NCI-H774 (cell line): ENCODE results near the gene ATP6V1F.
A peak's percentile ranks its signal among the peaks of the same experiment; 100 is the strongest.

Experiments
- DNase-seq: peaks from one replicate; lab custom pipeline; 2025; lab: John Stamatoyannopoulos, UW

ATP6V1F gene

DNA sequence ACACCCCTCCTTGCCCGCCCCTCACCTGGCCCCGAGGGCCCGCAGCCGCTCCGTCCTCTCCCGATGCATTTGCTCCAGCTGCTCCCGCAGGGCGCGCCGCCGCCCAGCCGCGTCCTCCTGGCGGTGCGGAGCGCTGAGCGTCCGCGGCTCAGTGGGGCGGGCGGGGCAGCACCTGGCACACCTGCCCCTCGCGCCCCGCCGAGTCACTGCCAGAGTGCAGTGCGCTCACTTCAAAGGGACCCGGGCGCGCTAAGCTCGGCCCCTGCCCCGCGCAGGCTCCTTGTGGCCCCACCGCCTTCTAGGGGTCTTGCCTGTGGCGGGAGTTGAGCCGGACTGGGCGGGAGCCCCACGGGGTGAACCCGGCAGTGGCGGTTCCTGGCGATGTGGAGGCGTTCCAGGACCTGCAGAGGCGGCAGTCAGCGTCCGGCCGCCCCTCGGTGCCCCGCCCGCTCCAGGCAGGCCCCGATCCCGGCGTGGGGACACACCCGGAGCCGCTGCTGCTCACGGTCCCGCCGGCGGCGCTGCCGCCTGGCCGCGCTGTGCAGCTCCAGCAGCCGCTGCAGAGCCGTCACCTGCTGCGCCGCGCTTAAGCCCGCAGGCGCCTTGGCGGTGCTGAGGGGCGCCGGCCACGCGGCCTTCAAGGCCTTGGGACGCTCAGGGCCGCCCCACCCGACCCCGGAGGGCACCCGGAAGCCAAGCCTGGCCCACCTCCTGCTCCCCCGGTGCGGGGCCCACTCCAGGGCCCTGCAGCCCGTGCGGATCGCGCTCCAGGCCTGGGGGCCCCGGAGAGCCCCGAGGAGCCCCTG lies 6.7 kb downstream of the ATP6V1F start:
- peak; percentile 36 for DNase-seq

DNA sequence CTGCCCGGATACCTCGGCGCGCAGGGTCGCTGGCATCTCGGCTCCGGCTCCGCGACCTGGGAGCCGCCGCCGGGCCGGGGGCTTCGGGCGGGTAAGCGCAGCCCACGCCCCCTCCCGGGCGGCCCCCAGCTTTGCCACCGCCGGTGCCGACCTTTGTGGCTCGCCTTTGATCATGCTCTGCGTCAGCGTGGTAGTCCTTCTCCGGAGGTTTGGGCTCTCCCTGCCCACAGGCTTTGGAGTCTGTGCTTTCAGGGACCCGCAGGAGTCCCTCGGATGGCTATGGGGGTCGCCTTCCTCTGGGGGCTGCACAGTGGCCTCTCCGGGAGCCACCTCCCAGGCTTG lies 7.3 kb downstream of the ATP6V1F start:
- no peak for DNase-seq

DNA sequence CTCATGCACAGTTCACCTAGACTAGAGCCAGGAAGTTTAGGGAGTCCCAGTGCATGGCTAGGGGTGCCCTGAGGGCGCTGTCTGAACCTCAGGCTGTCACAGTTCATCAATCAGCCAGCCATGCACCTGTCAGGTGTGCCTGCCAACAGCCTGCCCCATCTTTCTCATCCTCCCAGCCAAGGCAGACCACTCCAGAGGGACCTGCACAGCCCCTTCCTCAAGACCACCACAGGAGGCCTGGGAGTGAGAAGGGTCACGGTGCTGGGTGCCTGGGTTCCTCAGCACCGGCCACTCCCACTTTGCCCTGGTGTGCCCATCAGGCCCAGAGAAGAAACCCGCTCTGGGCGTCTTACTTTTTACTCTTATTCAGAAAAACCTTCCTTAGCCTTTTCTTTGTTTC lies 8.4 kb downstream of the ATP6V1F start:
- DNase-seq = no peak

DNA sequence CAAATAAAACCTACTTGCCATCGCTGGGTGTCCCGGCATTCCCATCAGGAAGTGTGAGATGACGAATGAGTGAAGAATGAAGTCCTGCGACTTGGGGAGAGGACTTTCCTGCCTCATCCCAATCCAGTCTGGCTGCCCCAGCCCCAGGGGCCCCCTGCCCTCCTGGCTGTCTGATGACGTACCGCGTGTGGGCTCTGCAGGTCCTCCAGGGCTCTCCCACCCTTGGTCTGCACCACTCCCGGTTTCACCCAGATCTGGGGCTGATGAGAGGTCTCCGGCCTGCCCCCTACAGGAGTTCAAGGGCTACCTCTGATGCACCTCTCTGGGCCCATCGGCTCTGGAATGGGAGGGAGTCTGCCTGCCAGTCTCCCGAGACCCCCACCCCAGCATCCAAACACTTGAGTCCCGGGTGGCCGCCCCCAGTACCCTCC lies 9.8 kb downstream of the ATP6V1F start:
- no peak for DNase-seq

DNA sequence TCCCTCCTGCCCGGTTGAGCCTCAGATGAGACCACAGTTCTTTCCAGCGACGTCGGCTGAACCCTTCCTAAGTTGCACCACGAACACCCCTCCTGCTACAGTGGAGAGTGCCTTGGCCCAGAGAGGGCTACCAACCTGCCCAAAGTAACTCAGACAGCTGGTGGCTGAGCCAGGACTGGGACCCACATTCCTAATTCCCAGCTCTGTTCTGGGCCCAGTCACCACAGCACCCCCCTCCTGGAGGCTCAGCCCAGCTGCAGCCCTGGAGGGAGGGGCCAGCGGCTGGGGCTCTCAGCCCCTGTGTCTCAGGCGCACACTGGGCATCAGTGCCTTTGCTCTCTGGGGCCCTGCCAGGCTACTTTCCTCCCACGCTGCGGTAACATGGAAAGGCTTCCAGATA lies 10.6 kb downstream of the ATP6V1F start:
- no peak for DNase-seq

DNA sequence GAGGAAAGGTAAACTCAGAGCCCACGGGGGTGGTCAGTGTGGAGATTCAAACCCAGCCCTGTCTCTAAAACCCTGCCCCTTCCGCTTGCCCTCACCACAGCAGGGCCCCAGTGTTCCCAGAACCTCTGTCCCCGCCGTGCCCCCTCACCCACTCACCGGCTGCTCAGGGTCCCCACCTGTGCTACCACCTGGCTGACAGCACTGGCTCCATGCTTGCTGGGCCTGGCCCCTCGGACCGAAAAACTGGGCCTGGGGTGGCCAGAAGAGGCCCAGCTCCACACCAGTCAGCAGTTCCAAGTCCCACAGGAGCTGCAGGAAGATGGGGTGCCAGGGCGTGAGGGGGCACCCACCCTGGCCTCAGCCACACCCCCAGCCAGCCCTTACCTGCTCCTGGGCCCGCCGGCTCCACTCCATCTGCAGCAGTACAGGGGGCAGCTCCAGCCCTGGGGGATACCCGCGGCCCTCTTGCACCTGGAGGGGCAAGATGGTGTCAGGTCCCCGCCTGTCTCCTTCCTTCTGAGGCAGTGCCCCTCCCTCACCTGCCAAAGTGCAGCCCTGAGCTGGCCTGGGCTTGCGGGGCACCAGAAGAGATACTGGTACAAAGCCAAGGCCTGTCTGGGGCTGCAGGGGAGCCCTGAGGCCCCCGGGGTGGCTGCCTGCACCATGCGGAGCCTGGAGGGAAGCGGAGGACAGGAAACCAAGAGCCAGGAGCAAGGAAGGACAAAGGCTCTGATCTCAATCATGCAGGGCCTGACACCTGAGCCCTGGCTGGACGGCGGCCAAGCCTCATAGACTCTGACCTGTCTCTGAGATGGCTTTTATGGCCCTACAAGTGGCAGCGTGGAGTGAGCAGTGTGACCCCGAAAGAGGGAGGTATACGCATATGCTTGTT lies 11.7 kb downstream of the ATP6V1F start:
- DNase-seq = no peak

DNA sequence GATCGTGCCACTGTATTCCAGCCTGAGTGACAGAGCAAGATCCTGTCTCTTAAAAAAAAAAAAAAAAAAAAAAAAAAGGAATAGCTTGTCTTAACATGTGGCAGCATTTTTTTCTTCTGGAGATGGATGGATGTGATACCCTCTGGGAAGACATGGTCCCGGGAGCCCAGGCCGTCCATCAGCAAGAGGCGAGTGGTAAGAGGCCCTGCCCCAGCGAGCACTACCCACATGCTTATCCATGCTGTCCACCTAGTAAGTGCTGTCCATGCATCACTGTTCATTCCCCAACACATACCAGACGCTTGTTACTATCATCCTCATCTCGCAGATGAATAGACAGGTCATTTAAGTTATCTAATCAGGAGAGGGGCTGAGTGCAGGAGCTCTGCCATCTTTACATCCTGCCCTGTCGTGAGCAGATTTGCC lies 12.9 kb downstream of the ATP6V1F start:
- DNase-seq = no peak

DNA sequence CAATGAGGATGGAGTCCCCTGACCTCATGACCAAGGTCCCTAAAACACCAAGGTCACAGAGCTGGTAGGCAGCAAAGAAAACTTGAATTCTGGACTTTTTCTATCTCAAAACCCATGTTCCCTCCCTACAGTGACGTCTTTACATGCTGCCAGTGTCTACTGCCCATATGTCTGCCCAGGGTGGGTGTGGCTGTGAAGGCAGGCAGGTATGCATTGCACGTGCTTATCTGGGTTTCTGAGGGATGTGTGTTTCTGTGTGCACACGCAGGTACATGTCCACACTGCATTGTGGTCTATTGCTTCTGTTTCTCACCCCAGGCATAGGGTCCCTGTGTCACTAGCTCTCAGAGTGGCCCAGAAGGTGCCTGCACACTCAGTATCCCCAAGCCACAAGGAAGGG lies 13.5 kb downstream of the ATP6V1F start:
- no peak for DNase-seq

DNA sequence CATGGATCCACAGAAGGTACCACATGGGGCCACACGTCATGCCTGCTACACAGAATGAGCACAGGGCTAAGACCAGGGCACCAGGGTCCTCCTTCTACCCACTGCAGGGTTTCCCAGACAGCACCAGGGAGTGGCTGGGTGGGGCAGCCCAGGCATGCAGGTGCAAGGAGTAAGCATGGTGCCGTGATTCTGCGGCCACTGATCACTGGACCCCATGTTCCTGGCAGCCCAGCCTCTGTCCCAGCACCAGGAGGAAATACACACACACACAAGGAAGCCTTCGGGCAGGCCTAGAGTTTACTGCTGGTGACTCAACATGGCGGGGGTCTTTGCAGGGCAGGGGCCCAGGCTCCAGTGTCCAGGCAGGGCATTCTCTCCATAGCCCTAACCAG lies 13.9 kb downstream of the ATP6V1F start:
- DNase-seq = no peak

DNA sequence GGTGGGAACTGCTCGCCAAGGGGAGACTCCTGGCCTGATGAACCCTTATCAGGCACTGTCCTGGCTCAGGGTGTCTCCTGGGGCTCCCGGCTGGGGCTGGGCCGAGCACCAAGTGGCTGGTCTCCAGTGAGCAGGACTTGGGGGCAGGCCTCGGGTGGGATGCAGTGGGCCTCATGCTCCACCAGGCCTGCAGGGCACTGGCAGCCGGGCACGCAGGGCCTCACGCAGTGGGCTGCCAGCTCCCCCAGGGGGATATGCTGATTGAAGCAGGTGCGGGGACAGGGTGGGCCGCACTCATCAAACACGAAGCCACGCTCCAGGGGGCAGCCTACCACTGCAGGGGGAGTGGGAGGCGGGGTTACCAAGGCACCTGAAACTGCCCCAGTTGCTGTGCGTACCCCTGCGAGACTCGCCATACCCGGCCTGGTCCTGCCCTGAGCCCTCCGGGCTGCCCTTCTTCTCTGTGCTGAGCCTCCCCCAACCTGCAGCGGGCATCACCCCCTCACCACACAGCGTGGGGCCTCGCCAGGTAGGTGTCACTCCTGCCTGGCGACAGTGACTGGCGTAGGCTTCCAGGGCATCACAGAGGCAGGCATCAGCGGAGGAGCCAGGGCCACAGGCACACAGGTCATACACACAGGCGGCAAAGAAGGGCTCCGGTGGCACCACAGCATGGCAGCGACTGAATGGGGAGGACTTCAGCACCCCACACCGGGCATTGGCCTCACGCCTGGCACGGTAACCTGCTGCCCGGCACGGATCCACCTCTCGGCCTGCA lies 14.5 kb downstream of the ATP6V1F start:
- DNase-seq = no peak

DNA sequence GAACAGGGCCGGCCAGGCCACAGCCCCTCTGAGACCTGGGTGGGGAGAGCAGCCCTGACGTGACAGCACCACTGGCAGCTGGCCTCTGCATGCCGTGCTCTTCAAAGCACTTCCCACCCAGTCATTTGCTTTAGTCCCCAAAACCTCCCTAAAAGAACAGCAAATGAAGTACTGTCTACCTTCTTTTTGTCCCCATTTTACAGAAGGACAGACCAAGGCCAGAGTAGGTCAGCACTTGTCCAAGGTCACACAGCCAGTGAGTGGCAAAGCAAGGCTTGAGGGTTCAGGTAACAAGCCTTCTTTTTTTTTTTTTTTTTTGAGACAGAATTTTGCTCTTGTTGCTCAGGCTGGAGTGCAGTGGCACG lies 15.1 kb downstream of the ATP6V1F start:
- no peak for DNase-seq

DNA sequence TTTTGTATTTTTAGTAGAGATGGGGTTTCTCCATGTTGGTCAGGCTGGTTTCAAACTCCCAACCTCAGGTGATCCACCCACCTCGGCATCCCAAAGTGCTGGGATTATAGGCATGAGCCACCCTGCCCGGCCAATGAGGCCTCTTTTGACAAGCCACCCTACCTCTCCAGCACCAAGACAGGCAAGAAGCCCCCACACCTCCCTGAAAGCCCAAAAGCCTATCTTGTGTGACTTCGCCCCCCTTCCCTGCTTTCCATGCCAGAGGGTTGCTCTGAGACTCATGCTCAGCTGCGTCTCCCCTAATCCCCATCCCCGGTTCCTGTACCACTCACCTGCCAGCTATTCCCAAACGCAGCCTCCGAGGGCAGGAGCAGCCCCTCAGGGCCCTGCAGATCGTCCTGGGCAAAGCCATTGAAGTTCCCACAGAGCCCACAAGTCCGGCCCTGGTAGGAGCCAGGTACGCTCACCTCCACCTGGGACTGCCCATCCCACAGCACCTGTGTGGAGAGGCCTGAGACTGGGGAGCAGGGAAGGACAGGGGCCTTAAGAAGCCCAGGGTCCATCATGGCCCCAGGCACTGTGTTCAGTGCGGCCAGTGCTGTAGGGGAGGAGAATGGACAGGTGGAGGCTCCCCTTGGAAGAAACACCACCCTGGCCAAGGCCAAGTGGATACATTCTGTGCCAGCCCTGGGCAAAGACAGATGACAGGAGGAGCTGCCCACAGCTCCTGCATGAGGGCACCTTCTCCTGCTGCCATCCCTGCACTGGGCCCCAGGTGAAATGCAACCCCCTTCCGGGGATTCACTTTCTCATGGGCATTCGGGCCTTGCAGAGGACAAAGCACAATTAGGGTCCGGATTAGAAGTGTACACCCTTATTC lies 15.8 kb downstream of the ATP6V1F start:
- no peak for DNase-seq

DNA sequence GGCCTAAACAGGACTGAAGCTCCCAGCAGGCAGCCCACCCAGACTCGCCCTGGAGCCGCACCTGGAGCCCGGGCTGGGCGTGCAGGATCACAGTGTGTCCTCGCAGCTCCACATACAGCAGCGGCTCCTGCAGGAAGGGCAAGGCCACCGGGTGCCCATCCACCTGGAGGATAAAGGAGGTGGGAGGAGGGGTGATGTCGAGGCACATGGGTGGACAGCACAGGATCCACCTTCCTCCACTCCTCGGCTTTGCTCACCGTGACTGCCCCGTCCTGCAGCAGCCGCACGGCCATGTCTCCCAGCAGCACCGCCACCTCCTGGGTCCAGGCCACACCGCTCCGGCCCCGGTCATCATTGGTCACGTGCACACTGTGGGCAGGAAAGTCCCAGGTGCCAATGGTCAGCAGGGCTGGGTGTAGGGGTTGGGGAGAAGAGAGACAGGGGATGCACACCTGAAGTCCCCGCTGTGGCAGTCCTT lies 16.8 kb downstream of the ATP6V1F start:
- no peak for DNase-seq

DNA sequence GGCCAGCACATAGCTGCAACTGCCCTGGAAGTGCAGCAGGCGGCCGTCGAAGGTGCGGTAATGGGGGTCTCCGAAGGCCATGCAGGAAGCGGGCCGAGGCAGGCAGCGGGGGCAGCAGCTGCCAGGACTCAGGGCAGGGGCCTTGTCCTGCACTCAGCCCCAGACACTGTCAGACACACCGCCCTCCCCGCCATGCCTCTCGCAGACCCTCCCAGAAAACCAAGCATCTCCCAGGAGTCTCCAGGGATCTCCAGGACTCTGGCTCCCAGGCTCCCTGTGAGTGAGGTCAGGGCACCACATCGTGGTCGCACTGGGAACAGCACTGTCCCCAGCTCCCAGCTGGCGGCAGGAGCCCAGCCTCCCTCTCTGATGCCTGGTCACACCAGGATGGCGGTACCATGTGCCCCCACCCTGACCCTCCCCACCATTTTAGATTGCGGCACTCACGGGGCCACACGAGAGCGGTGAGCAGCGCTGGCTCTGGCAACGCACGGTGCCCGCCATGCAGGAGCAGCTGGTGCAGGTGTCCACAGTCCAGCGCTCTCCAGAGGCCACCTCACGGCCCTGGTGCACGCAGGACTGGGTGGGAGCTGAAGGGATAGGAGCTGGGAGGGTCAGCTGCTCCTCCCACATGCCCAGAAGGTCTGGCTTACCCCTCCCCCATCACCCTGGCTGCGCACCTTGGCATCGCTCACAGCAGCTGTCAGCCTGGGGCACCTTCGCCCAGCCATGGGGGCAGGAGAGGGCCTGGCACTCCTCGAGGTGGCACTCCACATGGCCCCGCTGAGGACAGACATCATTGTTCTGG lies 17.5 kb downstream of the ATP6V1F start:
- peak; percentile 23 for DNase-seq

DNA sequence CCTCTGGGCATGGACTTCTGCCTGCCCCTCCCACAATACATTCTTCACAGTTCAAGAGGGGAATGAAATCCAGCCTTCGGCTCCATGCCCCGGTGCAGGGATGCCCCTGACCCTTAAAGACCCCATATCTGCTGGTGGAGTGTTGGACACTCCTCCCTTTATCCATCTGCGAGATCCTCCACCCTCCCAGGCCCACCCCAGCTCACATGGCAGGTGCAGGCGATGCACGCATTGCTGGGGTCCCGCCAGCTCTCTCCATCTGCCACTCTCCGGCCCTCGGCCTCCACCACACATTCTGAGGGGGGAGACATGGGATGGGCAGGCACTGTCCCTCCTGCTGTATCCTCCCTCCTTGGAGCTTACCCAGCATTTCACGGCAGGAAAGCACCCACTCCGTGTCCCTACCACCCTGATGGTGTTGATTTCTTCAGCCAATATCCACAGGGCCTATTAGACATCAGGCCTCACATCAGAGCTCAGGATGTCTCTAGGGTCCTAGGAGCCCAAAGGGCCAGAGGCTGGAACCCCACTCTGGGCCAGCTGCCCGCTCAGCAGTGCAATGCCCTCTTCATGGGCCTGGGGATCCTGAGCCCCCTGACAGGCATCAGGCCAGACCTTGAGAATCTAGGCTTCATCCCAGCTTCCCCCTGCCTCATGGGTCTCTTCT lies 18.3 kb downstream of the ATP6V1F start:
- no peak for DNase-seq

DNA sequence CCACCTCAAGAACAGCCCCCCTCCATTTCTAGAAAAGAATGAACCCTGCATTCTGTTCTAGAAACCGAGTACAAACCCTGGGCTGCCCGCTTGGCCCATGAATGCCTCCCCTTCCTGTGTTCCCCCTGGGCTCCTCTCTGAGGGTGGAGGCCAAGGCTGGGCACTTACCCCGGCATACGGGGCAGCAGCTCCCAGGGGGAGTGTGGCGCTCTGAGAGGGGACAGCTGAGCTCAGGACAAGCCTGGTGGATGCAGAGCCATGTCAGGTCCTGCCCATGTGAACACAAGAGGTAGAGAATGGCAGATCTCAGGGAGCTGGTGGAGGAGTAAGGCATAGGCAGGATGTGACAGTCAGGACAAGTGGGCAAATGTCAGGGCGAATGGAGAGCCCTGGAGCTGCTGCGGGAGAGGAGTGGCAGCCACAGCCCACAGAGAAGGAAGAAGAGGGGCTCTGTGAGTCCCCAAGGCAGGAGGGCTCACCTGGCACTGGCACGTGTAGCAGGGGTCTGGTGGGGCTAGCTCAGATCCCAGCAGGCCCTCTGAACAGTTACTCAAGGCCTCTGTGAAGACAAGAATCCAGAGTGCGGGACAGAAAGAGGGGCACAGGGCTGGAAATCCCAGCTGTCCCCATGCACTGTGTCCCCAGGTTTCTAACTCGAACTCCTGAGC lies 18.9 kb downstream of the ATP6V1F start:
- no peak for DNase-seq

DNA sequence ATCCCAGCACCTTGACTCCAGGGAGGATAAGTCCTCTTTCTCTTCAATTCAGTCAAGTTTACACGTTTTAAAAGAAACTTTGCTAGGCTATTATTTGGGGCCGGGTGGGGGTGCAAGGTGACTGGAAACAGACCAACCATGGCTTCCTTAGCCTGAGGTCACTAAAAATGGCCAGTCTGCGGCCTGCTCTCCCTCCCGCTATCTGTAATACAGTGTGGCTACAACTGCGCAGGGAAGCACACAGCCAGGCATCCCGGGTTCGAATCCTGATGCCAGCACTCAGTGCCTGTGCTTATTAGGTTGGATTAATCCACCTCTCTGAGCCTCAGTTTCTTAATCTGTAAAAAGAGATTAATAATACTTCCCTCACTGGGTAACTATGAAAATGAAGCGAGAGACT lies 19.5 kb downstream of the ATP6V1F start:
- DNase-seq = no peak

DNA sequence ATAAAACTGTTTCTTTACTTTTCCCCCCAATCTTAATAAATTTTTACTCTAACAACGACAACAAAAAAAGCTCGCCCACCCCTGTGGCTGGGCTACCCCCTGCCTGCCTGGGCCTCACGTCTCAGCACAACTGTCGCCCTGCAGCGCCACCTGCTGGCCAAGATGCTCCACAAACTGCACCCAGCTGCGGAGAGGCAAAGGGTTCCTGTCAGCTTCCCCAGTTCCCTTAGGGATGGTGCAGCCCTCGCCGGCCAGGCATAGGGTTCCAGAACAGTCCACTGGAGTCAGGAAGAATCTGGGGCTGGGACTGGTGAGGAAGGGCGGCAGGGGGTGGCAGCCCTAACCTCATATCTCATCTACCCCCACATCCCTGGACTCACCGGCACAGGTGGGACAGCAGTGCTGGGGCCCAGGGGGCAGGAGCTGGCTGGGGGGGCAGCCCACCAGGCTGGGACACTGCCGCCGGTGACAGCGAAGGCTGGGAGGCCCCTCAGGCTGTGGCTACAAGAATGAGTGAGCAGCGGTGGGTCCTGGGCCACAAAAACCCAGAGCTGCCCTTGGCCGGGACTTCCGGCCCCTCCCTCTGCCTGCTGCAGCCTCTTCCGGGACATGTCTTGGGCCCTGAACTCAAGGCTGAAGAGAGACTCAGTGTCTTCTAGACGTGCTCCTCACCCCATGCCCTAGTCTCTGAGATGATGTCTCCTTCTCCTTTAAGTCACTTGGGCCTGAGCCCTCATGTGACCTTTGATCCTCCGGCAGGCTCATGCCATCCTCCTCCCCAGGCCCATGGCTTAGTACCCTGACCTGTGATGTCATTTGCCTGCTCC lies 21.2 kb downstream of the ATP6V1F start:
- peak; percentile 39 for DNase-seq
